SW480 (cell line): Measurements from ENCODE around the gene NUTM2G.
"Not testable (repeated sequence)": the region's sequence is repeated elsewhere in the genome, so short reads cannot be mapped to it uniquely, and the experiment has no call there.

ENCODE experiments used
- DNase-seq: peaks from one replicate; pipeline ENCODE4 v3.0.0-alpha.2; 2016; ENCODE audit warnings: low spot score

Gene NUTM2G

DNA sequence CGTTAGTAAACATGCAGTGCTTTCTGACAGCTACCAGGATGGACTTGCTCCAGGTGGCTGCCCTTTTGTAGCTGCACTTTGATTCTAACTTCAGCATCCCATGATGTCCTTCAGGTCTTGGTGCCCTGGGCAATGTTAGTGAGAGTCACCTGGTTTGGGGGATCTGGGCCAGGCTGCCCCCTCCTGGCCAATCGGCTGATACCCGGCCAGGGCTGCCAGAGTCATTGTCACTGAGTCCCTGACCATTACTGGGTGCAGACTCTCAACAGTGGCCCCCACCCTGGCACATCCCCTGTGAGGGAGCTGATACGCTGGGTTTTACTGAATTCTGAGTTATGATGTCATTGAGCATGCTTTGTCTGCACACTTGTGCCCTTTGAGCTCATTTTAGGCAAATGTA is 13.5 kb downstream of the NUTM2G start:
- DNase-seq: not testable (repeated sequence)

- not testable (repeated sequence) for DNase-seq
Measured at GRCh38 chr9:96949346-96949745, 20.7 kb downstream of the NUTM2G start.

GRCh38 chr9:96950539-96950938 is 21.9 kb downstream of the NUTM2G start:
- not testable (repeated sequence) for DNase-seq

DNA sequence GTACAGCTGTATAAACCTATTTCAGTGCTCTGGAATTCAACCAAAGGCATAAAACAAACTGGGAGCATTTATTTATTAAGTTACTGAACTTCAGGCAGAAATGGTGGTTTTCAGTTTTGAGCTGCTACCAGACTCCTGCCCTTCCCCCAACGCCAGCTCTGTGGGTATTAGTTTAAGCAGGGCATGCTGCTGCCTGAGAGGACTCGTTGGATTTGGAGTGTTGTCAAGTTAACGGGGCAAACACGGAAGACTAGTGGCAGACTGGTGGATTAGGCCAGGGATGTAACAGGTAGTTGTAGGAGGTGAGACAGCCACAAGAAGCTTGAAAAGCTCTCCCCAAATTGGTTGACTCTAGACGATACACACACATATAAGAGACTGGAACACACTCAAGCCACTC is 38.9 kb downstream of the NUTM2G start:
- DNase-seq: not testable (repeated sequence)

GRCh38 chr9:96972552-96972951 is 43.9 kb downstream of the NUTM2G start:
- not testable (repeated sequence) for DNase-seq

DNA sequence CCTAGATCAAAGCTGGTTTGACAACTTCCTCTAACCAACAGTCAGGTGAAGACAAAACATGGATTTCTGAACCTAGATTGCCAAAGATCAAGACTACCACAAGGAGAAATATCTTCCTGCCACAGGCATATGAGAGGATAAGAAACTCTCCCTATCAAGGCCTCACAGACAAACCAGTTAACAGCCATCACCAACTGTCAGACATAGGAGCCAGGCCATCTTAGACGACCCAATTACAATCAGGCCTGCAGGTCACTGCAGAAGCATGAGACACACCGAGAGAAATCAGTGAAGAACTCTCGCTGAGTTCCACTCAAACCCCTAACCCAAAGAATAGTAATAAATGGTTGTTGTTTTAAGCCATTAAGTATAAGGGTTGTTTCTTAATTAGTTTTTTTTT is 45.4 kb downstream of the NUTM2G start:
- not testable (repeated sequence) for DNase-seq

GRCh38 chr9:96983496-96984122 is 55.0 kb downstream of the NUTM2G start:
- DNase-seq: not testable (repeated sequence)

DNA sequence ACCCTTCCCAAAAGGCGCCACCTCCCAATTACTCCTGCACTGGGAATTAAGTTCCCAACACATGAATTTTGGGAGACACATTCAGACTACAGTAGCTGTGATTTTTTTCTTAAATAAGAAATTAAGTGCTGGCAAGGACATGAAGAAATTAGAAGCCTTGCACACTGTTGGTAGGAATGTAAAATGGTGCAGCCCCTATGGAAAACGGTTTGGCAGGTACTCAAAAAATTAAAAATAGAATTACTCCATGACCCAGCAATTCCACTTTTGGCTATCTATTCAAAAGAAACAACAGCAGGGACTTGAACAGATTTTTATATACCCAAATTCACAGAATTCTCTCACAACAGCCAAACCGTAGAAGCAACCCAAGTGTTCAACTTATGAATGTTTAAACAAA is 55.5 kb downstream of the NUTM2G start:
- DNase-seq: not testable (repeated sequence)

DNA sequence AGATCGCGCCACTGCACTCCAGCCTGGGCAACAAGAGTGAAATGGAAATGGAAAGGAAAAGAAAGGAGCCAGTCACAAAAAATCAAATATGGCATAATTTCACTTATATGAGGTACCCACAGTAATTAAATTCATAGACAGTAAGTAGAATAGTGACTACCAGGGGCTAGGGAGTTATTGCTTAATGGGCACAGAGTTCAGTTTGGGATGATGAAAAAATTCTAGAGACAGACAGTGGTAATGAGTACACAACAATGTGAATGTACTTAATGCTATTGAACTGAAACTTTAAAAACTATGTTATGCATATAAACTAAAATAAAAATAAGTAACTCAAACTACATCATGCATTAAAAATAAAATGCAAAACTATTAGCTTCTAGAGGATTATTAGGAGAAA is 56.2 kb downstream of the NUTM2G start:
- DNase-seq: not testable (repeated sequence)
